Cardiac fibroblast (primary cell): ENCODE results near the gene FTL.
A peak's percentile ranks its signal among the peaks of the same experiment; 100 is the strongest.

Source experiments
- DNase-seq, 2 donors: peaks; one replicate each; pipeline versions ENCODE4 v3.0.0 to v3.0.0-alpha.2; 2010; ENCODE audit warnings: low read depth in 2 of 2
- H3K4me3 ChIP-seq, 2 donors: replicated peaks in 1 of 2; 1 replicate in 1 of 2; 2 replicates in 1 of 2; pipeline ENCODE4 v1.5.1; 2011; ENCODE audit warnings: low read depth in 2 of 2, low read length in 2 of 2, mild to moderate bottlenecking in 2 of 2, moderate library complexity in 1 of 2
- CTCF ChIP-seq: IDR thresholded peaks from one replicate; pipeline ENCODE4 v1.5.1; 2011; ENCODE audit warnings: low read depth, mild to moderate bottlenecking, low read length, inconsistent platforms

The FTL gene

GRCh38 chr19:48991873-48992580 lies 26.9 kb downstream of the FTL start:
- peak overlapping the region; percentile 73 to 98 for H3K4me3 ChIP-seq
- no peak for TF ChIP-seq CTCF
- DNase-seq = peak; percentile 83 to 89

GRCh38 chr19:48992581-48993174 lies 27.6 kb downstream of the FTL start:
- no peak for DNase-seq
- H3K4me3 ChIP-seq = peak overlapping the region; percentile 73 to 98
- no peak for TF ChIP-seq CTCF

- peak; percentile 87 for TF ChIP-seq CTCF
- peak within 1 kb of the TSS; percentile 82 to 98 for H3K4me3 ChIP-seq
- DNase-seq = peak; percentile 100
Measured at GRCh38 chr19:48993175-48994034, 28.3 kb downstream of the FTL start, which contains the start of the genes GYS1 and RUVBL2. GYS1 (minus strand) TSS chr19:48993309; CDS start chr19:48993112, 197 bp downstream. RUVBL2 (plus strand) TSS chr19:48993887; CDS start chr19:48993912, 25 bp downstream.

GRCh38 chr19:48994035-48994386 lies 28.9 kb downstream of the FTL start:
- DNase-seq = no peak
- TF ChIP-seq CTCF = no peak
- peak overlapping the region; percentile 82 to 90 for H3K4me3 ChIP-seq

GRCh38 chr19:48997972-48998371 lies 32.9 kb downstream of the FTL start:
- peak; percentile 69 for TF ChIP-seq CTCF
- H3K4me3 ChIP-seq = no peak overlapping the region
- DNase-seq = peak; percentile 64 to 76

- no peak overlapping the region for H3K4me3 ChIP-seq
- TF ChIP-seq CTCF = peak; percentile 87
- DNase-seq = peak; percentile 81
Measured at GRCh38 chr19:48999481-49000325, 34.6 kb downstream of the FTL start.
